ENCODE measurements around the gene MRPS18A. TPM values are rescaled to one million over a fixed set of nuclear protein-coding genes. Genes with fewer than 3 reads are reported as not detected.

The MRPS18A gene
- total RNA-seq, 5 donors from 2014 or later (not counting 1 experiment from before 2014, with no cell fraction given), result 22.9 to 34.9 (median 30.6) TPM

- Mint-ChIP-seq H3K9me3 (no peaks in the 10 kb centered on the region), H3K27me3 (peaks cover 38 to 49% of the 10 kb centered on the region in 2 donors), H3K27ac (no peak overlapping the region), H3K36me3 (no peaks in the 10 kb centered on the region), H3K4me1 (peaks cover 0 to 12% (median 6%) of the 10 kb centered on the region in 3 donors), H3K4me3 (no peak overlapping the region)
- Histone ChIP-seq H3K36me3 (ENCODE audit: control insufficient read depth in 2 of 2, extremely low read depth in 1 of 2, insufficient read depth in 1 of 2, low read length in 1 of 2) (no peaks in the 10 kb centered on the region), H3K27me3 (replicated peaks in 1 of 2; ENCODE audit: control insufficient read depth in 2 of 2, extremely low read depth in 1 of 2, insufficient read depth in 2 of 2, low read length in 1 of 2) (peaks cover 0 to 49% of the 10 kb centered on the region in 2 experiments), H3K4me3 (ENCODE audit: control insufficient read depth in 1 of 2, extremely low read depth in 1 of 2, low read length in 1 of 2) (no peak overlapping the region), H3K4me1 (ENCODE audit: control insufficient read depth in 1 of 2, extremely low read depth in 1 of 2, insufficient read depth in 2 of 2, low read length in 2 of 2) (no peaks in the 10 kb centered on the region), H3K9me3 (no peaks in the 10 kb centered on the region), H3K27ac (ENCODE audit: low read length) (no peak overlapping the region)
- ChIA-PET CTCF (no interaction called here), POLR2A (no interaction called here)
- no peak for DNase-seq
- WGBS (ENCODE audit: insufficient coverage), result 84% methylated on average over 6 of the region's 7 CpGs
- no peak for ATAC-seq (replicated peaks in 1 of 4)
Measured at GRCh38 chr6:43707269-43707668, 19.7 kb upstream of the MRPS18A start.

GRCh38 chr6:43706788-43707187 is 19.2 kb upstream of the MRPS18A start:
- peaks cover 36 to 51% of the 10 kb centered on the region in 2 donors for H3K27me3 Mint-ChIP-seq
- Histone ChIP-seq H3K36me3 (ENCODE audit: control insufficient read depth in 2 of 2, extremely low read depth in 1 of 2, insufficient read depth in 1 of 2, low read length in 1 of 2) (no peaks in the 10 kb centered on the region), H3K4me1 (ENCODE audit: control insufficient read depth in 1 of 2, extremely low read depth in 1 of 2, insufficient read depth in 2 of 2, low read length in 2 of 2) (no peaks in the 10 kb centered on the region), H3K27ac (ENCODE audit: low read length) (no peak overlapping the region), H3K27me3 (replicated peaks in 1 of 2; ENCODE audit: control insufficient read depth in 2 of 2, extremely low read depth in 1 of 2, insufficient read depth in 2 of 2, low read length in 1 of 2) (peaks cover 0 to 51% of the 10 kb centered on the region in 2 experiments), H3K4me3 (ENCODE audit: control insufficient read depth in 1 of 2, extremely low read depth in 1 of 2, low read length in 1 of 2) (no peak overlapping the region), H3K9me3 (no peaks in the 10 kb centered on the region)
- peaks cover 0 to 12% (median 6%) of the 10 kb centered on the region in 3 donors for H3K4me1 Mint-ChIP-seq
- POLR2A ChIA-PET, result no interaction called here
- CTCF ChIA-PET, result no interaction called here
- ATAC-seq (replicated peaks in 1 of 4) (no peak), DNase-seq (no peak)
- H3K27ac Mint-ChIP-seq, result no peak overlapping the region
- no peaks in the 10 kb centered on the region for H3K9me3 Mint-ChIP-seq
- no peak overlapping the region for H3K4me3 Mint-ChIP-seq
- 66% methylated on average over 5 of the region's 8 CpGs for WGBS (ENCODE audit: insufficient coverage)
- no peaks in the 10 kb centered on the region for H3K36me3 Mint-ChIP-seq

DNA sequence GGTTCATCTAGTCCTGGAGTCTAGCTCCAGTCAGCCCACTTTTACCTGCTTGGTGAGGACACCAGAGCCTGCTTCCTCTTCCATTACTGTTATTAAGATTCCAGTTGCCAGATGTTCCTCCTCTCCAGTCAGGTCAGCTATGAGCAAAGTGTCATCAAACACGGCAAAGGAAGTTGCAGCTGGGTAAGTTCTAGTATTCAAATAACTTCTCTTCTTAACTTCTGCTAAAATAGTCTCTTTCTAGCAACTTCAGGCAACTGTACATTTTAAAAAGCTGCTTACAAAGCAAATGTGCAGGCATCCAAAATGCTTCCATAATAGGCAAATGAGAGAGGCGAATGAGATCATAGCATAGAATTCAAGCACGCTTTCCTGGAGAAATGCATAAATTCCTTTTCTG is 18.4 kb upstream of the MRPS18A start:
- H3K27ac ChIP-seq (ENCODE audit: low read length), result no peak overlapping the region
- DNase-seq (no peak), ATAC-seq (replicated peaks in 1 of 4) (no peak)
- CTCF ChIA-PET, result no interaction called here
- H3K4me1 Mint-ChIP-seq, result peaks cover 0 to 12% (median 6%) of the 10 kb centered on the region in 3 donors
- H3K4me3 Mint-ChIP-seq, result no peak overlapping the region
- H3K27ac Mint-ChIP-seq, result no peak overlapping the region
- H3K9me3 Mint-ChIP-seq, result no peaks in the 10 kb centered on the region
- no peaks in the 10 kb centered on the region for H3K9me3 ChIP-seq
- 100% methylated on average over 1 of the region's 3 CpGs for WGBS (ENCODE audit: insufficient coverage)
- no peaks in the 10 kb centered on the region for H3K36me3 Mint-ChIP-seq
- no peak overlapping the region for H3K4me3 ChIP-seq (ENCODE audit: control insufficient read depth in 1 of 2, extremely low read depth in 1 of 2, low read length in 1 of 2)
- no peaks in the 10 kb centered on the region for H3K4me1 ChIP-seq (ENCODE audit: control insufficient read depth in 1 of 2, extremely low read depth in 1 of 2, insufficient read depth in 2 of 2, low read length in 2 of 2)
- POLR2A ChIA-PET, result no interaction called here
- H3K36me3 ChIP-seq (ENCODE audit: control insufficient read depth in 2 of 2, extremely low read depth in 1 of 2, insufficient read depth in 1 of 2, low read length in 1 of 2), result no peaks in the 10 kb centered on the region
- H3K27me3 ChIP-seq (replicated peaks in 1 of 2; ENCODE audit: control insufficient read depth in 2 of 2, extremely low read depth in 1 of 2, insufficient read depth in 2 of 2, low read length in 1 of 2), result peaks cover 0 to 48% of the 10 kb centered on the region in 2 experiments
- peaks cover 34 to 51% of the 10 kb centered on the region in 2 donors for H3K27me3 Mint-ChIP-seq

DNA sequence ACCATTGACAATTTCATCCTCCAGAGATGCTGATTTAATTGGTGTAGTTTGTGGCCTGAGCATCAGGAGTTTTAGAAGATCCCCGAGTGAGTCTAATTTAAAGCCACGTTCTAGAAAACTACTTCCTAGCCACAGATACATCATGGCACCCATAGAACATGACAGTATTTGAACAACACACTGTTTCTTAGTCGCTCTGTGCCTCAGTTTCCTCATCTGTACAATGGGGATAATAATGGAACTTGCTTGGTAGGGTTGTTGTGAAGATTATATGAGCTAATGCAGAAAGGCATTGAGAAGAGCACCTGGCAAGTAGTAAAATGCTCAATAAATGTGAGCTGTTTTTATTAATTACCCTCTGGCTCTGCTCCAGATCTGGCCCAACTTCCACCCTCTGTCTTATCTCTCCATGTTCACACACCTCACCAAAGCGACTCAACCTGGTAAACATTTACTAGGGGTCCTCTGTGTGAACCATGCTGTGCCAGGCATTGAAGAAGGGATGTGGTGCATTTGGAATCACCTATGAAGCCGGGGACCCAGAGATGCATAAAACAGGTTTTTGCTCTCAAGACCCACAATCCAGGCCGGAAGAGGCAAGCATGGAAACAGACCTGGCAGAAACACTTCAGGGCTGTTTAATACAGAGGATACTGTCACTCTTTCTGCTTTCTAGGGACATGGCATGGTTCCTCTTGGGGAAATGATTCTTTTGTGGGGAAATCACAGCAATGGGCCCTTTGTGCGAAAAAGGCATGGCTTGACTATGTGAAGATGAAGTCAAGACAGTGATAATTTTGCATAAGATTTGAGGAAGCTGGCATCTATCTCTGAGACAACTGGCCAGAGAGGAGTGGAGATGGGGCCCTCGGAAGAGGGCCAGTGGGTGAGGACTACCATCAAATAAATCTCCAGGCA is 16.2 kb upstream of the MRPS18A start:
- WGBS (ENCODE audit: insufficient coverage), result 83% methylated on average over 3 of the region's 8 CpGs

GRCh38 chr6:43702534-43703440 is 15.2 kb upstream of the MRPS18A start:
- no peaks in the 10 kb centered on the region for H3K9me3 Mint-ChIP-seq
- peaks cover 34 to 65% of the 10 kb centered on the region in 2 donors for H3K27me3 Mint-ChIP-seq
- peaks cover 0 to 59% of the 10 kb centered on the region in 2 experiments for H3K27me3 ChIP-seq (replicated peaks in 1 of 2; ENCODE audit: control insufficient read depth in 2 of 2, extremely low read depth in 1 of 2, insufficient read depth in 2 of 2, low read length in 1 of 2)
- 61% methylated on average over 12 of the region's 15 CpGs for WGBS (ENCODE audit: insufficient coverage)
- peak in 2 of 4 experiments; percentile 31 to 61 for ATAC-seq (replicated peaks in 1 of 4)
- no peak overlapping the region for H3K27ac Mint-ChIP-seq
- no peaks in the 10 kb centered on the region for H3K36me3 Mint-ChIP-seq
- no peak overlapping the region for H3K27ac ChIP-seq (ENCODE audit: low read length)
- H3K4me3 Mint-ChIP-seq, result no peak overlapping the region
- CTCF ChIA-PET, result no interaction called here
- DNase-seq, result peak in 4 of 35 experiments; percentile 8 to 37 (median 10)
- H3K36me3 ChIP-seq (ENCODE audit: control insufficient read depth in 2 of 2, extremely low read depth in 1 of 2, insufficient read depth in 1 of 2, low read length in 1 of 2), result no peaks in the 10 kb centered on the region
- POLR2A ChIA-PET, result no interaction called here
- H3K9me3 ChIP-seq, result no peaks in the 10 kb centered on the region
- no peak overlapping the region for H3K4me3 ChIP-seq (ENCODE audit: control insufficient read depth in 1 of 2, extremely low read depth in 1 of 2, low read length in 1 of 2)
- H3K4me1 ChIP-seq (ENCODE audit: control insufficient read depth in 1 of 2, extremely low read depth in 1 of 2, insufficient read depth in 2 of 2, low read length in 2 of 2), result no peaks in the 10 kb centered on the region
- H3K4me1 Mint-ChIP-seq, result peaks cover 0 to 12% (median 6%) of the 10 kb centered on the region in 3 donors

More for the DNA sequence above, 16.2 kb upstream of the MRPS18A start:
- POLR2A ChIA-PET, result no interaction called here
- Histone ChIP-seq H3K9me3 (no peaks in the 10 kb centered on the region), H3K27me3 (replicated peaks in 1 of 2; ENCODE audit: control insufficient read depth in 2 of 2, extremely low read depth in 1 of 2, insufficient read depth in 2 of 2, low read length in 1 of 2) (peaks cover 0 to 57% of the 10 kb centered on the region in 2 experiments), H3K36me3 (ENCODE audit: control insufficient read depth in 2 of 2, extremely low read depth in 1 of 2, insufficient read depth in 1 of 2, low read length in 1 of 2) (no peaks in the 10 kb centered on the region), H3K4me1 (ENCODE audit: control insufficient read depth in 1 of 2, extremely low read depth in 1 of 2, insufficient read depth in 2 of 2, low read length in 2 of 2) (no peaks in the 10 kb centered on the region), H3K27ac (ENCODE audit: low read length) (no peak overlapping the region), H3K4me3 (ENCODE audit: control insufficient read depth in 1 of 2, extremely low read depth in 1 of 2, low read length in 1 of 2) (no peak overlapping the region)
- no peaks in the 10 kb centered on the region for H3K9me3 Mint-ChIP-seq
- H3K27me3 Mint-ChIP-seq, result peaks cover 34 to 61% of the 10 kb centered on the region in 2 donors
- DNase-seq (no peak), ATAC-seq (replicated peaks in 1 of 4) (no peak)
- CTCF ChIA-PET, result no interaction called here
- H3K36me3 Mint-ChIP-seq, result no peaks in the 10 kb centered on the region
- H3K27ac Mint-ChIP-seq, result no peak overlapping the region
- no peak overlapping the region for H3K4me3 Mint-ChIP-seq
- peaks cover 0 to 12% (median 6%) of the 10 kb centered on the region in 3 donors for H3K4me1 Mint-ChIP-seq

DNA sequence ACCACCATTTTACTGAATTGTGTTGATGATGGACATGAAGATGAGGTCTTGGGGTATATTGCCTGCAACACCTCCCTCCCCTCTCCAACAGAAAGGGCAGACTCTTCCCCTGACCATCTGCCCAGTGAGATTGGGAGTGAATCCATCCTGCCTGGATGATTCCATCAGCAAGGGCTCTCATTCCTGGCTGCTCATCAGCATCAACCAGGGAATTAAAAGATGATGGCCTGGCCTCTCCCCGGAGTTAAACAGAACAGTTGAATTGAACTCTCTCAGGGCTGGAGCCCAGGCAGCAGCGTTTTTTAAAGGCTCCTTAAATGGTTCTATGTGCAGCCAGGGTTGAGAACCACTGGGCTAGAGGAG is 14.6 kb upstream of the MRPS18A start:
- Histone ChIP-seq H3K36me3 (ENCODE audit: control insufficient read depth in 2 of 2, extremely low read depth in 1 of 2, insufficient read depth in 1 of 2, low read length in 1 of 2) (no peaks in the 10 kb centered on the region), H3K27ac (ENCODE audit: low read length) (no peak overlapping the region), H3K4me3 (ENCODE audit: control insufficient read depth in 1 of 2, extremely low read depth in 1 of 2, low read length in 1 of 2) (no peak overlapping the region), H3K9me3 (no peaks in the 10 kb centered on the region), H3K4me1 (ENCODE audit: control insufficient read depth in 1 of 2, extremely low read depth in 1 of 2, insufficient read depth in 2 of 2, low read length in 2 of 2) (no peaks in the 10 kb centered on the region), H3K27me3 (replicated peaks in 1 of 2; ENCODE audit: control insufficient read depth in 2 of 2, extremely low read depth in 1 of 2, insufficient read depth in 2 of 2, low read length in 1 of 2) (peaks cover 0 to 53% of the 10 kb centered on the region in 2 experiments)
- Mint-ChIP-seq H3K4me3 (no peak overlapping the region), H3K36me3 (no peaks in the 10 kb centered on the region), H3K9me3 (no peaks in the 10 kb centered on the region), H3K4me1 (peaks cover 0 to 12% (median 6%) of the 10 kb centered on the region in 3 donors), H3K27ac (no peak overlapping the region), H3K27me3 (peaks cover 34 to 66% of the 10 kb centered on the region in 2 donors)
- ChIA-PET POLR2A (interaction anchor here in 1 of 2 donors (0.6 kb wide), 1 partner anchor 349 kb away, joined by 3 read pairs; no protein-coding TSS in a partner anchor), CTCF (no interaction called here)
- 66% methylated on average over 2 of the region's 2 CpGs for WGBS (ENCODE audit: insufficient coverage)
- no peak for ATAC-seq (replicated peaks in 1 of 4)
- DNase-seq, result no peak
